ENCODE data around the gene CLHC1.
"Not testable (repeated sequence)": the region's sequence is repeated elsewhere in the genome, so short reads cannot be mapped to it uniquely, and the experiment has no call there.

The CLHC1 gene

GRCh38 chr2:55152475-55153412, 79.3 kb downstream of the CLHC1 start:
- DNase-seq (ENCODE audit: low spot score), result no peak

- DNase-seq (ENCODE audit: low spot score), result no peak
Observed at GRCh38 chr2:55151733-55152433, 80.2 kb downstream of the CLHC1 start.

- DNase-seq (ENCODE audit: low spot score), result no peak
Observed at GRCh38 chr2:55150834-55151233, 81.3 kb downstream of the CLHC1 start.

- no peak for DNase-seq (ENCODE audit: low spot score)
Observed at GRCh38 chr2:55148269-55148668, 83.8 kb downstream of the CLHC1 start.

GRCh38 chr2:55147531-55147930, 84.6 kb downstream of the CLHC1 start:
- no peak for DNase-seq (ENCODE audit: low spot score)

- no peak for DNase-seq (ENCODE audit: low spot score)
Observed at GRCh38 chr2:55147041-55147440, 85.1 kb downstream of the CLHC1 start.

- DNase-seq (ENCODE audit: low spot score), result no peak
Observed at GRCh38 chr2:55146263-55146662, 85.8 kb downstream of the CLHC1 start.

- DNase-seq (ENCODE audit: low spot score), result no peak
Observed at GRCh38 chr2:55144922-55145820, 86.9 kb downstream of the CLHC1 start.

GRCh38 chr2:55143706-55144105, 88.4 kb downstream of the CLHC1 start:
- DNase-seq (ENCODE audit: low spot score), result not testable (repeated sequence)

- no peak for DNase-seq (ENCODE audit: low spot score)
Observed at GRCh38 chr2:55142518-55142917, 89.6 kb downstream of the CLHC1 start.

GRCh38 chr2:55141572-55142413, 90.3 kb downstream of the CLHC1 start:
- DNase-seq (ENCODE audit: low spot score), result no peak

- DNase-seq (ENCODE audit: low spot score), result no peak
Observed at GRCh38 chr2:55140316-55141219, 91.5 kb downstream of the CLHC1 start.

GRCh38 chr2:55139305-55139704, 92.8 kb downstream of the CLHC1 start:
- DNase-seq (ENCODE audit: low spot score), result no peak

- DNase-seq (ENCODE audit: low spot score), result no peak
Observed at GRCh38 chr2:55138882-55139229, 93.2 kb downstream of the CLHC1 start.

GRCh38 chr2:55138014-55138881, 93.8 kb downstream of the CLHC1 start:
- DNase-seq (ENCODE audit: low spot score), result no peak

GRCh38 chr2:55137024-55137958, 94.8 kb downstream of the CLHC1 start:
- DNase-seq (ENCODE audit: low spot score), result no peak

GRCh38 chr2:55136138-55136541, 96.0 kb downstream of the CLHC1 start:
- DNase-seq (ENCODE audit: low spot score), result no peak

- DNase-seq (ENCODE audit: low spot score), result no peak
Observed at GRCh38 chr2:55135491-55135890, 96.6 kb downstream of the CLHC1 start.

Measured in CD4-positive, alpha-beta T cell treated with Interleukin-15 for 4 hours (primary cell).